Pancreas (tissue), 10 donors: Measurements from ENCODE around the gene PPP1R3G. TPM values are rescaled to one million over a fixed set of nuclear protein-coding genes. Genes with fewer than 3 reads are reported as not detected.

Experiments used
- ATAC-seq, 4 donors: fragments of 200-7000 bp; cut with Tn5 transposase; one replicate each; pipeline versions ENCODE4 v1.8.0 to v1.9.1; 2020; ENCODE audit warnings: mild to moderate bottlenecking in 4 of 4, moderate library complexity in 4 of 4
- DNase-seq, 6 donors: peaks; one replicate each; pipeline ENCODE4 v3.0.0-alpha.2; 2020
- FAIRE-seq: peaks from 2 replicates; lab custom pipeline; 2012; peaks lifted over from hg19 to GRCh38; lab: Jason Lieb, UNC
- H3K27ac ChIP-seq, 4 donors: fragments of 200-600 bp; sonication (generic); 1 replicate in 3 of 4; 2 replicates in 1 of 4; pipeline versions ENCODE4 v1.5.0 to v1.8.0; 2020
- H3K27me3 ChIP-seq, 4 donors: fragments of 200-600 bp; one replicate each; pipeline ENCODE4 v1.8.0; 2021
- H3K36me3 ChIP-seq, 3 donors: fragments of 200-600 bp; sonication (generic) in 1 of 3; one replicate each; pipeline versions ENCODE4 v1.5.0 to v1.8.0; 2020 to 2021
- H3K4me1 ChIP-seq, 3 donors: fragments of 200-600 bp; one replicate each; pipeline ENCODE4 v1.8.0; 2021
- H3K4me3 ChIP-seq, 4 donors: fragments of 200-600 bp; sonication (generic) in 2 of 4; one replicate each; pipeline versions ENCODE4 v1.5.0 to v1.8.0; 2020 to 2021
- H3K9me3 ChIP-seq, 4 donors: fragments of 200-600 bp; one replicate each; pipeline ENCODE4 v1.8.0; 2021
- WGBS, 2 donors: extraction: QIAGEN DNeasy Blood & Tissue Kit; methylation state at CpG; one replicate each; pipeline ENCODE4 v1.1.7; 2013; 5-methylcytosine and 5-hydroxymethylcytosine counted together
- intact Hi-C, 3 donors: fragments of 100-400 bp; cut with DNase I; formaldehyde crosslinking; loops; one replicate each; pipeline versions ENCODE4 v1.11.1 to v1.14.2; 2022
- polyA plus RNA-seq, 2 donors: library from polyadenylated mRNA; stranded (reverse); fragments of 200-250 nt; gene quantifications; one replicate each; pipeline ENCODE4 v1.2.3, GENCODE V29; 2013
- total RNA-seq, 6 donors: library from RNA; stranded (reverse); fragmentation: NEBNext Ultra II Directional in 4 of 6; extraction: Animal tissue kit (Norgen Biotek cat#: 25700) in 4 of 6; gene quantifications; one replicate each; pipeline versions ENCODE4 v1.2.1 to v1.2.4, GENCODE V29; 2021 to 2023
- TF ChIP-seq, protein P1 (sequence below), 4 donors: fragments of 200-600 bp; sonication (generic) in 3 of 4; IDR thresholded peaks; one replicate each; pipeline versions ENCODE4 v1.5.0 to v1.8.0; 2021; ENCODE audit warnings: antibody characterized with exemption in 4 of 4
- donor health status: healthy with polysubstance abuse.
- donor health status: DM: no; HTN: no; CAD: no; lungs with moderate emphysema.
- donor health status: DM: no; HTN: no; CAD: no.
- donor health status: control.
- donor health status: control.
- donor health status: Bipolar disorder and iron deficiency.
- donor health status: DM: yes; HTN: yes; CAD: no.
- donor health status: DM: no; HTN: no; CAD: no.
- donor health status: DM: no; HTN: no; CAD: no.
- donor health status: DM: yes; HTN: yes; CAD: no.

PPP1R3G gene
- total and polyA plus RNA-seq, 8 donors, result 0.04 to 0.24 (median 0.08) TPM; not detected in 2

DNA sequence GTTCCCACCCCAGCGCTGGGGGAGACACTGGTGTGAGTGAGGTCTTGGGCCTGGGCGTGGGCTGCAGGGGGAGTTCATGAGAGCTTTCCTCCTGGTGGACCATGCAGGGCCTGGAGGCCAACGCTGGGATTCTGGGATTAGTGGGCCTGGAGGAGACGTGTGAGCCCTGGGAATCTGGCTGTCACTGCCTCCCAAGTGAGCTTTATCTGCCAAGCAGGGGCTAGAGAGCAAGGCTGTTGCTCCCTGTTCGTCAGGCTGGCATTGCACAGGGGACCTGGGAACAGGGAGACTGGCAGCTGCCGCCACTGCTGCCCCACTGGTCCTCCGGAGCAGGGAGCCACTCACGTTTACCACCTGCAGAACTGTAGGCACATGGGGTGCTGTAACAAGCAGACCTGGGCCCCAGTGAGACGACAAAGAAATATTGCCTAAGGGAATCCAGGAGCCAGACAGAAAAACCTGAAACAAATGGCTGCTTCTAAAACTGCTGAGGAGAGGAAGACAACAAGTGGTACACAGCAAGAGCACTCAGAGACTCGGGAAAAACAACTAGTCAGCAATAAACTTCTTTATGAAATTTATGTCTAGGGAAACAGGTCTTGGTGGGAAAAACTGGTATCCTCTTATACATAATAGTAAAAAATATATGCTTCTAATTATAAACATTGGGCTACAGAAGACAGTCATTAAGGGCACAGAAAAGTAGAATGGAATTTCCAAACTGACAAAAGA lies 45.2 kb downstream of the PPP1R3G start:
- H3K27ac ChIP-seq, result no peak overlapping the region
- H3K36me3 ChIP-seq, result no peaks in the 10 kb centered on the region
- no peak for ATAC-seq
- intact Hi-C loops, result no loop called here
- no peaks in the 10 kb centered on the region for H3K9me3 ChIP-seq
- no peaks in the 10 kb centered on the region for H3K4me1 ChIP-seq
- 87 to 88% methylated on average over 10 of the region's 10 CpGs for WGBS, 2 donors
- TF ChIP-seq, protein P1, sequence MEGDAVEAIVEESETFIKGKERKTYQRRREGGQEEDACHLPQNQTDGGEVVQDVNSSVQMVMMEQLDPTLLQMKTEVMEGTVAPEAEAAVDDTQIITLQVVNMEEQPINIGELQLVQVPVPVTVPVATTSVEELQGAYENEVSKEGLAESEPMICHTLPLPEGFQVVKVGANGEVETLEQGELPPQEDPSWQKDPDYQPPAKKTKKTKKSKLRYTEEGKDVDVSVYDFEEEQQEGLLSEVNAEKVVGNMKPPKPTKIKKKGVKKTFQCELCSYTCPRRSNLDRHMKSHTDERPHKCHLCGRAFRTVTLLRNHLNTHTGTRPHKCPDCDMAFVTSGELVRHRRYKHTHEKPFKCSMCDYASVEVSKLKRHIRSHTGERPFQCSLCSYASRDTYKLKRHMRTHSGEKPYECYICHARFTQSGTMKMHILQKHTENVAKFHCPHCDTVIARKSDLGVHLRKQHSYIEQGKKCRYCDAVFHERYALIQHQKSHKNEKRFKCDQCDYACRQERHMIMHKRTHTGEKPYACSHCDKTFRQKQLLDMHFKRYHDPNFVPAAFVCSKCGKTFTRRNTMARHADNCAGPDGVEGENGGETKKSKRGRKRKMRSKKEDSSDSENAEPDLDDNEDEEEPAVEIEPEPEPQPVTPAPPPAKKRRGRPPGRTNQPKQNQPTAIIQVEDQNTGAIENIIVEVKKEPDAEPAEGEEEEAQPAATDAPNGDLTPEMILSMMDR (IDR thresholded peaks at IDR 0.05), result no peak
- no peaks in the 10 kb centered on the region for H3K27me3 ChIP-seq
- H3K4me3 ChIP-seq, result no peak overlapping the region
- no peak for FAIRE-seq
- DNase-seq, result no peak

DNA sequence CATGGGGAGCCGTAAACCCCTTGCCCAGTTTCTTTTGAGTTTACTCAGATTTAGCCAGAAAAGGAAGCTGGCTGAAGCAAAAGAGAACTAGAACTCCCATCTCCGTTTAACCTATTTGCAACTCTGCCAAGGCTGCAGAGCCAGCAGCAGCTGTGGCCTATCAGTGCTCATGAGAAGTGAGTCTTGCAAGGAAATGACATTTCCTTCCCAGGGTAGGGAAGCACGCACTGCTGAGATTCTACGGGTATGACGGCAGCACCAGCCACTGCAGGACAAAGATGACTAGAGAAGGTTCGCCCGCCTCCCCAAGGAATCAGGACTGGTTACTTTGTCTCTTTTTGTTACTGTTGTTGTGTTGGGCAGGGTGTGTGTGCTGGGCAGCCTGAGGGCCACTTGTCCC lies 47.6 kb downstream of the PPP1R3G start:
- intact Hi-C loops, result no loop called here
- no peak overlapping the region for H3K27ac ChIP-seq
- no peaks in the 10 kb centered on the region for H3K36me3 ChIP-seq
- DNase-seq (peak in 2 of 6 donors; percentile 17 to 29), ATAC-seq (peak in 3 of 4 donors; percentile 57 to 83 (median 77)), FAIRE-seq (no peak)
- H3K4me3 ChIP-seq, result no peak overlapping the region
- no peaks in the 10 kb centered on the region for H3K4me1 ChIP-seq
- no peaks in the 10 kb centered on the region for H3K27me3 ChIP-seq
- TF ChIP-seq, protein P1 (IDR thresholded peaks at IDR 0.05), result no peak
- H3K9me3 ChIP-seq, result no peaks in the 10 kb centered on the region
- WGBS, 2 donors, result 75 to 78% methylated on average over 7 of the region's 7 CpGs

DNA sequence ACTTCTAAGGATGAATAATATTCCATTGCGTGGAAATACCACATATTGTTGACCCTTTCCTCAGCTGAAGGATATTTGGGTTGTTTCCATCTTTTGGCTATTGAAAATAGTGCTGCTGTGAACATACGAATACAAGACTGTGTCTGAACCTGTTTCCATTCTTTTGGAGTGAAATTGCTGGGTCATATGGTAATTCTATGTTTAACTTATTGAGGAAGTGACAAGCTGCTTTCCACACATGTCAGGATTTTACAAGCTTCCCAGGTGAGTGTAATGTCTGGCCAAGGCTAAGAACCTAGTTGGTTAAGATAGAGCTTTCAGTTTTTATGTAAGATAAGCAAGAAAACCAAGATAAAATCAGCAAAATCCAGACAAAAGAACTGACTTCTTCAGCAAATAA lies 48.8 kb downstream of the PPP1R3G start:
- no peaks in the 10 kb centered on the region for H3K4me1 ChIP-seq
- DNase-seq, result no peak
- intact Hi-C loops, result no loop called here

DNA sequence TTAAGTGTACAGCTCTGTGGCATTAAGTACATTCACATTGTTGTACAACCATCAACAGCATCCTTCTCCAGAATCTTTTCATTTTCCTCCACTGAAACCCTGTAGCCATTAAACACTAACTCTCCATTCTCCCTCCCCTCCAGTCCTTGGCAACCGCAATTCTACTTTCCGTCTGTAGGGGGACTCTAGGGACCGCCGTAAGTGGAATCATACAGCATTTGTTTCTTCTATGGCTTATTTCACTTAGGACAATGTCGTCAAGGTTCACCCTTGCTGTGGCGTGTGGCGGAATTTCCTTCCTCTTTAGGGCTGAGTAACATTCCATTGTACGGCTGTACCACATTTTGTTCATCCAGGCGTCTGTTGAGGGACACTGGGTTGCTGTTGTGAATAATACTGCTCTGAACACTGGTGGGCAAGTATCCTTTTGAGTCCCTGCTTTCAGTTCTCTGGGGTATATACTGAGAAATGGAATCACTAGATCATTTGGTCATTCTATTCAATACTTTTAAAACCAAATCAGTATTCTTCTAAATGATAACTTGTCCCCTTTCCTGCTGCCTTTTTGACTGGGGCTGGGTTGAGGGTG lies 50.7 kb downstream of the PPP1R3G start:
- DNase-seq (no peak), FAIRE-seq (no peak), ATAC-seq (peak in 2 of 4 donors; percentile 33 to 50)
- 63 to 67% methylated on average over 9 of the region's 9 CpGs for WGBS, 2 donors
- H3K36me3 ChIP-seq, result no peaks in the 10 kb centered on the region
- TF ChIP-seq, protein P1 (IDR thresholded peaks at IDR 0.05), result peak in 2 of 4 donors; percentile 15 to 42
- intact Hi-C loops, result no loop called here
- no peaks in the 10 kb centered on the region for H3K9me3 ChIP-seq
- no peaks in the 10 kb centered on the region for H3K4me1 ChIP-seq
- H3K4me3 ChIP-seq, result no peak overlapping the region
- no peak overlapping the region for H3K27ac ChIP-seq
- H3K27me3 ChIP-seq, result no peaks in the 10 kb centered on the region

More for the DNA sequence above, 48.8 kb downstream of the PPP1R3G start:
- H3K36me3 ChIP-seq, result no peaks in the 10 kb centered on the region
- no peak overlapping the region for H3K27ac ChIP-seq
- WGBS, 2 donors, result 93 to 97% methylated on average over 2 of the region's 2 CpGs
- no peaks in the 10 kb centered on the region for H3K27me3 ChIP-seq
- H3K4me3 ChIP-seq, result no peak overlapping the region
- TF ChIP-seq, protein P1 (IDR thresholded peaks at IDR 0.05), result no peak
- H3K9me3 ChIP-seq, result no peaks in the 10 kb centered on the region
- ATAC-seq, result no peak
- no peak for FAIRE-seq

DNA sequence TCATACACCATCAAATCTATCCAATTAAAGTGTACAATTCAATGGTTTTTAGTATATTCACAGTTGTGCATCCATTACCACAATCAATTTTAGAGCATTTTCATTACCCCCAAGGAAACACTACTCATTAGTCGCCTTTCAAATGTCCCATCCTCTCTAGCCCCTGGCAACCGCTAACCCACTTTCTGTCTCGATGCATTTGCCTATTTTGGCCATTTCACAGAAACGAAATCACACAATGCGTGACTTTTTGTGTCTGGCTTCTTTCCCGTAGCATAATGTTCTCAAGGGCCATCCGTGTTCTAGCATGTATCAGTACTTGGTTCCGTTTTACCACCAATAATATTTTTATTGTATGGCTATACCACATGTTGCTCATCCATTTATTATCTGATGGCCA lies 51.7 kb downstream of the PPP1R3G start:
- Histone ChIP-seq H3K9me3 (no peaks in the 10 kb centered on the region), H3K4me1 (no peaks in the 10 kb centered on the region), H3K27ac (no peak overlapping the region), H3K4me3 (no peak overlapping the region), H3K27me3 (no peaks in the 10 kb centered on the region), H3K36me3 (no peaks in the 10 kb centered on the region)
- intact Hi-C loops, result no loop called here
- 84 to 94% methylated on average over 8 of the region's 8 CpGs for WGBS, 2 donors
- no peak for ATAC-seq
- DNase-seq, result no peak
- TF ChIP-seq, protein P1 (IDR thresholded peaks at IDR 0.05), result no peak
- FAIRE-seq, result no peak
